Panc1 (cell line): ENCODE measurements around the gene SEPHS1.

Source experiments
- CTCF ChIP-seq: fragments of 450-650 bp; IDR thresholded peaks from 2 replicates; pipeline ENCODE4 v1.5.1; 2017; ENCODE audit warnings: mild to moderate bottlenecking
- POLR2AphosphoS5 ChIP-seq: IDR thresholded peaks from 2 replicates; pipeline ENCODE4 v1.6.1; 2012; ENCODE audit warnings: mild to moderate bottlenecking, low read depth, low read length, moderate library complexity
- SIN3A ChIP-seq: IDR thresholded peaks from 2 replicates; pipeline ENCODE4 v1.6.1; 2012; ENCODE audit warnings: low read depth, mild to moderate bottlenecking, low read length, moderate library complexity, borderline replicate concordance; ENCODE audit not compliant: insufficient read depth

DNA sequence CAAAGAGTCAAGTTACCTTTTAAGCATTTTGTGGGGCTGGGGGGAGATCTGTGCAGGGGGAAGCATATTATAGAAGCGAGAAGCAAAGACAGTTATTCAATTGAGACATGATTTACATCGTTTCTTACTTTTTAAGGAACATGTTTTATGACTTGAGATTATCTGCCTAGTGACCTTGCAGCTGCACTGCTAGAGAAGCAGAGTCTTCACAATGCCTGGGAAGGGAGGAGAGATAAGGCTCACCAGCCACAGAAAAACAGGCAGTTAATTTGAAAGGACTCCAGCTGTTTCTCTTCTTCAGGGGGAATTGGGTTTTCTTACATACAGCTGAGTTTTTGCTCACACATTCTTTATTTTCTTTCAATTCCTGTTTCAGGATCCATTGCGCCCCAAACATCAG, 79.3 kb downstream of the SEPHS1 start:
- TF ChIP-seq CTCF (no peak), POLR2AphosphoS5 (no peak), SIN3A (no peak)
